GM19324 (cell line): ENCODE measurements around the gene SRC.
A peak's percentile ranks its signal among the peaks of the same experiment; 100 is the strongest.
"Not testable (repeated sequence)": the region's sequence is repeated elsewhere in the genome, so short reads cannot be mapped to it uniquely, and the experiment has no call there.

Source experiments
- ATAC-seq: cut with Tn5 transposase; IDR thresholded peaks from one replicate; pipeline ENCODE4 v1.9.1; 2021; ENCODE audit warnings: mild to moderate bottlenecking, moderate library complexity; ENCODE audit not compliant: unreplicated experiment, low FRiP score

Gene SRC

GRCh38 chr20:37361336-37361735, 15.4 kb downstream of the SRC start:
- ATAC-seq: no peak

- ATAC-seq: no peak
These were observed 16.4 kb downstream of the SRC start for GRCh38 chr20:37362231-37362792.

DNA sequence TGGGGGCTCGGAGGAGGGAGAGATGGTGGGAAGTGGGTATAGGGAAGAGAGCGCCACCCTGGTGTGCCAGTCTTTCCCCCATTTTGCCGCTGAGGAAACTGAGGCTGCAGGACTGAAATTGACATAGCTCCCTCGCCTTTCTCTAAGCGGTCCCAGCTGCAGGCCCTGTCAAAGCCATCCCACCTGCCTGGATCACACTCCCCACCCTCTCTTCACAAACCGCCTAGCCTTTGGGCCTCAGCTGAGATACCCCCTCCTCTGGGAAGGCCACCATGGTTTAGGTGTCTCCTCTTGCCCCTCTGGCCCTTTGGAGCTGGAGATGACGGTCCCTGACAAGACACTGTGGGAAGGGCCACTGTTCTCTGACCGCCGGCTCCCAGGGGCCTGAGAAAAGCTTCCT, 16.9 kb downstream of the SRC start:
- no peak for ATAC-seq

GRCh38 chr20:37363221-37364012, 17.5 kb downstream of the SRC start:
- ATAC-seq: no peak

GRCh38 chr20:37364013-37364926, 18.3 kb downstream of the SRC start:
- no peak for ATAC-seq

GRCh38 chr20:37364927-37365272, 19.0 kb downstream of the SRC start:
- ATAC-seq: no peak

GRCh38 chr20:37365760-37366638, 20.1 kb downstream of the SRC start:
- ATAC-seq: peak; percentile 73

DNA sequence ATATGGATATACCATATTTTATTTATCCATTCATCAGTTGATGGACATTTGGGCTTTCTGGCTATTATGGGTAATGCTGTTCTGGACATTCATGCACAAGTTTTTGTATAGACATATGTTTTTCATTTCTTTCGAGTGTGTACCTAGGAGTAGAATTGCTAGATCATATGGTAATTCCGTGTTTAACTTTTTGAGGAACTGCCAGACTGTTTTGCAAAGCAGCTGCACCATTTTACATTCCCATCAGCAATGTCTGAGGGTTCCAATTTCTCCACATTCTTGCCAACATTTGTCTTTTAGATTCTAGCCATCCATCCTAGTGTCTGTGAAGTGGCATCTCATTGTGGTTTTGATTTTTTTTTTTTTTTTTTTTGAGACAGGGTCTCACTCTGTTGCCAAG, 20.8 kb downstream of the SRC start:
- ATAC-seq: no peak

- ATAC-seq: no peak
These were observed 23.9 kb downstream of the SRC start for GRCh38 chr20:37369846-37370245.

DNA sequence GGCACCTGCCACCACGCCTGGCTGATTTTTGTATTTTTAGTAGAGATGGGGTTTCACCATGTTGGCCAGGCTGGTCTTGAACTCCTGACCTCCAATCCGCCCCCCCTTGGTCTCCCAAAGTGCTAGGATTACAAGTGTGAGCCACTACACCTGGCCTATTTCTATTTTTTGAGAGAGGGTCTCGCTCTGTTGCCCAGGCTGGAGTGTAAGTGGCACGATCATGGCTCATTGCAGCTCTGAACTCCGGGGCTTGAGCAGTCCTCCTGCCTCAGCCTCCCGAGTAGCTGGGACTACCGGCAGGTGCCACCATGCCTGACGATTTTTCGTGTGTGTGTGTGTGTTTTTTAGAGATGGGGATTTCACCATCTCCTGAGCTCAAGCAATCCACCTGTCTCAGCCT, 25.9 kb downstream of the SRC start:
- not testable (repeated sequence) for ATAC-seq

DNA sequence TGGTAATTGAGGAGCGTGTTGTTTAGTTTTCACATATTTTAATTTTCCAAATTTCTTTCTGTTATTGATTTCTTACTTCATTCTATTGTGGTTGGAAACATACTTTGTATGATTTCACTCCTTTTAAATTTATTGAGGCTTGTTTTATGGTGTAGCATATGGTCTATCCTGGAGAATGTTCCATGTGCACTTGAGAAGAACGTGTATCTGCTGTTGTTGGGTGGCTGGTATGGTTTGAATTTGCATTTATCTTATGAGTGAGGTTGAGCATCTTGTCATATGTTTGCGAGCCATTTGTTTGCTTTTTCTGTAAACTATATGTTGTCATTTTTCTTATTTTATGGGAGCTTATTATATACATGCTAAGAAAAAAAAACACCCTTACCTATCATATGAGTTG, 26.5 kb downstream of the SRC start:
- ATAC-seq: no peak

DNA sequence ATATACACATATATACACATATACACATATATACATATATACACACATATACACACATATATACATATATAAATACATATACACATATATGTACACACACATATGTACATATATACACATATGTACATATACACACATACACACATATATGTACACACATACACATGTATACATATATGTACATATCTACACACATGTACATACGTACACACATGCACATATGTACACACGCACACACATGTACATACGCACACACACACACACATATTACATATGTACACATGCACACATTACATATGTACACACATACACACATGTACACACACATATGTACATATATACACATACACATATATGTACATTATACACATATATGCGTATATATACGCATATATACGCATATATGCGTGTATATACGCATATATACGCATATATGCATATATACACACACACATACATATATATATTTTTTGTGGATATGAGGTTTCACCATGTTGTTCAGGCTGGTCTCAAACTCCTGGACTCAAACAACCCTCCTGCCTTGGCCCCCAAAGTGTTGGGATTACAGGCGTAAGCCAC, 27.2 kb downstream of the SRC start:
- no peak for ATAC-seq

GRCh38 chr20:37375227-37375626, 29.3 kb downstream of the SRC start:
- ATAC-seq: peak; percentile 49

- ATAC-seq: no peak
These were observed 30.4 kb downstream of the SRC start for GRCh38 chr20:37376324-37376723.

DNA sequence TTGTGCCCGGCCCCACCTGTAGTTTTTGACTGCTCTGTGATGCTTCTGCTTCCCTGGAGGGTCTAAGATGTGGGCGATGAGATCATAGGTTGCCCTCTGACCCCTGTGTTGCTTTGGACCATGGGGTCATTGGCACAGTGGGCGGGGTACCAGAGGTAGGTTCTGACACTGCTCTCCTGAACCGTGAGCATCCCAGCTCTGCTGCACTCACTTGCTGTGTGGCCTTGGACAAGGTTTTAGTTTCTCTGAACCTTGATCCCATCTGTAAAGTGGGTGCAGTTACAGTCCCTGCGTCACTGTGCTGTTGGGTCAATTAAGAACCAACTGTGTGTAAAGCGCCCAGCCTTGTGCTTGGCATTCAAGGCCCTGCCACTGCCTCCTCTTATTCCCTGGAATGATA, 30.9 kb downstream of the SRC start:
- no peak for ATAC-seq

DNA sequence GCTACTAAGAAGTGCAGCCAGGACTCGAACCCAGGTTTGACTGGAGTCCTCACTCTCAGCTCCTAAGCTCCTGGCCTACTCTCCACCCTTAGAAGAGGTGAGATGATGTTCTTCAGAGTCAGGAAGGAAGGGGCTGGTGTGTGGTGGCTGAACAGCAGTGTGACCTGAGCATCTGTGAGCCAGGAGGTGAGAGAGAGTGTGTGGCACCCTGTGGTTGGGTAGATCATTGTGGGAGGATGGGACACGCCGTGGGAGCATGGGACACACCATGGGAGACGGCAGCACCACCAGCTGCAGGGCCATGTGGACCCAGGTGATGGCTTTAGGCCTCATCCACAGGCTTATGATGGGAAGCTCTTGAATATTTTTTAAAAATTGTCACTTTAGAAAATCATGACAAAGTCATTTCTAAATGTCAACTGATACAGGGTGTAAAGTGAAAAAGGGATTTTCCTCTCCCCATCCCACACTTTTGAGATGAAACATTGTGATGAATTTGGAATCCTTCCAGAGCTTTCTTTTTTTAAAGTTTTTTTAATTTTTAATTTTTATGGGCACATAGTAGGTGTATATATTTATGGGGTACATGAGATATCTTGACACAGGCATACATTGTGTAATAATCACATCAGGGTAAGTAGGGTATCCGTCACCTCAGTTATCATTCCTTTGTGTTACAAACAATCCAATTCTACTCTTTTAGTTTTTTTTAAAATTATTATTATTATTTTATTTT, 31.6 kb downstream of the SRC start:
- no peak for ATAC-seq

- ATAC-seq: no peak
These were observed 32.5 kb downstream of the SRC start for GRCh38 chr20:37378420-37378784.

- ATAC-seq: no peak
These were observed 33.1 kb downstream of the SRC start for GRCh38 chr20:37378785-37379598.
